Hematopoietic multipotent progenitor cell (in vitro differentiated cells): Measurements from ENCODE around the gene MAP2K3. TPM values are rescaled to one million over a fixed set of nuclear protein-coding genes. Genes with fewer than 3 reads are reported as not detected.
"Not testable (repeated sequence)": the region's sequence is repeated elsewhere in the genome, so short reads cannot be mapped to it uniquely, and the experiment has no call there.

ENCODE experiments used
- DNase-seq, 3 donors: peaks; one replicate each; pipeline ENCODE4 v3.0.0-alpha.2; 2011 to 2015; ENCODE audit warnings: low read depth in 2 of 3, low spot score in 2 of 3
- total RNA-seq: library from RNA; depleted of rRNA; stranded (reverse); fragments of >200 nt; gene quantifications from one replicate; pipeline ENCODE4 v1.2.3, GENCODE V29; 2012

Gene MAP2K3
- total RNA-seq, 1 donor, result 57.6 TPM

DNA sequence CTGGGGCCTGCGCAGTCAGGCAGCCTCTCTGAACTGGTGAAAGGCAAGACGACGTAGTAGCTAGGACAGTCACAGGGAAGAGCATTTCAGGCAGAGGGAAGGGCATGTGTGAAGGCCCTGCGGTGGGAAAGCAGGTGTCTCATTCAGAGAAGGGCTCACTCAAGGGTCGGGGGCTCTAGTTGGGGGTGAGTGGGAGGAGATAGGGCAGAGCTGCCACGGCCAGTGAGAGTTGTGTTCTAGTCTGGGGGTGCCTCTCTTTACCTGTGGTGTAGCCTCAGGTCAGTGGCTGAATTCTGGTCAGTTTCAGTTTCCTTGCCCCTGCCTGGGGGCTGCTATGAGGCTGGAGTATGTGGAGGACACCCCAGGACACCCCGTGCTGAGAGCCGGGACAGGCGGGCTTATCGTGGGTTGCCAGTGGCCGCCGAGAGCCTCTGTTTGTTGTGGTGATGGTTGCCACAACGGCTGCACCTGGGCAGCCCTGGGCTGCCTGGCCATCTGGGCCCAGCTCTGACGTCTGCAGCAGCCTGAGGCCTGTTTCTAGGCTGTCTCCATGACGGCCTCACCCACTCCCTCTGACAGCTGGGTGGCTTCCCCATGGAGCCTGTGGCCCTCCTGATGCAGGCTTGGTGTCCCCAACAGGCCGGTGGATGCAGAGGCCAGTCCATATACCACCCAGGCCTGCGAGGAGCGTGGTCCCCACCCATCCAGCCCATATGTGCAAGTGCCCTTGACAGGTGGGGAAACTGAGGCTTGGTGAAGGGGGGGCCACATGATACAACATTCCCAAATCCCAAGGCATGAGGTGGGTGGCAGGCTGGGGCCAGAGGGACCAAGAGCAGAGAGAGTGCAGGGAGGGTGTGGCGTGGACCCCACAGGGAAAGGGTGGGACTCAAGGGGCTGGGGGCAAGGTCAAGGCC lies 10.8 kb downstream of the MAP2K3 start:
- DNase-seq, result peak in 2 of 3 donors; percentile 48 to 75

DNA sequence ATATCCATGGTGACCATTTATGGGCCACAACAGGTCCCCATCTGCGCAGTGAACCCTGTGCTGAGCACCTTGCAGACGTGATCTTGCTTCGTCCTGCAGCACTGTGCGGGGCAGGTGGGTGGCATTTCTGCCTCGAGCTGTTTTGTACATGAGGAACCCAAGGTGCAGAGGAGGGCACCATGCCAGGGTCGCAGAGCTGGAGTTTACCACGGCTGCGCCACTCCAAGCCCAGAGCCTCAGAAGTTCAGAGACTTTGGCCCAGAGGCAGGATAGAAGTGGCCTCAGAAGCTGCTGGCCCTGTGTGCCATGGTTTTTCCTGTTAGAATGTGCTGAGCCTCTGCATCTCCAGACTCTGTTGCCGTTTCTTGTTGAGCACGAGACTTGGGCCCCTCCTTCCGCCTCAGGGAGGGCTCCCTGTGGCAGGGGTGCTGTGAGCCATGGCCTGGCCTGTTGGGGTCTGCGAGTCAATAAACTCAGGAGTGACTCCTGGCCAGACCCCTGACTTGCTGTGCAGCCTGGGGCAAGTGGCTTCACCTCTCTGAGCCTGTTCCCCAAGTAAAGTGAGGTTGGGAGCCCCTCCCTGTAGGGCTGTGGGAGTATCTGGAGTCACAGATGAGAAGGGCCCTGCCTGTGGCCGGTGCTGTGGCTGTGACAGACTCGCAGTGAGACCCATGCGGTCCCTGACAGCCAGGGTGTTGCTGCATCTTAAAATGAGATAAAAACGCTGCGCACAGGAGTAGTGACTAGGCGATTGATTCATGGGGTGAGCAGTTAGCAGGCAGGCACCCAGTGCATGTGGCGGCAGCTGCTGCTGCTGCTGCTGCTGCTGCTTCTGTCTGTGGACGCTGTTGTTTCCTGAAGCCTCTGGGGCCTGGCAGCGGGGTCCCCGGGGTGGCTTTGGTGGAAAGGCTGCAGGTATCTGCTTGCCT lies 11.8 kb downstream of the MAP2K3 start:
- peak in 1 of 3 donors; percentile 57 for DNase-seq

DNA sequence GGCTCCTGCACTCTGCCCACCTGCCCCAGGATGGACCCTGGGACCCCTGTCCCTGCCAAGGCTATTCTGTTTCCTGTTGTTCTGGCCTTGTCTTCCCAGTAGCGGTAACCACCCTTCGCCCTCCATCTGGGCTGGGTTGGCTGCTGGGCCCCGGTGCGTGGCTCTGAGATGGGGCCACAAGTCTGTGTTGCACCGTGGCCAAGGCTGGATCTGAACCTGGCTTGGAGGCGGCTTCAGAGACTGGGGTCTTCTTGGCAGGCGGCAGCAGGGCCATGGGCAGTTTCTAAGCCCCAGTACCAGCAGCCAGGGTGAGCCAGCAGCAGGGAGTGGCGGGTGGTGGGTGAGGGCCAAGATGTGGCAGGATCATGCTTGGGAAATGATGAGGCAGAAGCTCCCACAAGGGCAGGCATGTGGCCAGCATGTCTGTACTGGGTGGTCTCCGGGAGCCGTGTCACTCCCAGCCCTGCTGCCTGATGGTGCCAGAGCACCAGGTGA lies 12.6 kb downstream of the MAP2K3 start:
- DNase-seq, result no peak

DNA sequence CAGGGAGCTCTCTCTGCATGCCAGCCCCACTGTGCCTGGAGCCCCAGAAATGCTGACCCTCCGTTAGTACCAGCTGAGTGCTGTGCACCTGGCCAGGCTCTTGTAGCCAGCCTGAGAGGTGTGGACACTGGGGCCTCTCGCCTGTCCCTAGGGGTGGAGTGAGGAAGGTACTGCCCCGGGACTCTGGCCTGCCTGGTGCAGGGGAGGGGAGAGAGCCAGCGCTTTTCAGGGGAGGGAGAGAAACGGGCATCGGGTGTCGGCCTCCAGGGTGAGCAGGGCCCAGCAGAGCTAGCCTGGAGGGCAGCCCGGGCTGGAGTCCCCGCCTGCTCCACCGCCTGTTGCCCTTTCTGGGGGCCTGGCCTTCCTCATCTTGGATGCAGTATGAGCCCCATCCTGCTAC lies 13.1 kb downstream of the MAP2K3 start:
- DNase-seq, result no peak

DNA sequence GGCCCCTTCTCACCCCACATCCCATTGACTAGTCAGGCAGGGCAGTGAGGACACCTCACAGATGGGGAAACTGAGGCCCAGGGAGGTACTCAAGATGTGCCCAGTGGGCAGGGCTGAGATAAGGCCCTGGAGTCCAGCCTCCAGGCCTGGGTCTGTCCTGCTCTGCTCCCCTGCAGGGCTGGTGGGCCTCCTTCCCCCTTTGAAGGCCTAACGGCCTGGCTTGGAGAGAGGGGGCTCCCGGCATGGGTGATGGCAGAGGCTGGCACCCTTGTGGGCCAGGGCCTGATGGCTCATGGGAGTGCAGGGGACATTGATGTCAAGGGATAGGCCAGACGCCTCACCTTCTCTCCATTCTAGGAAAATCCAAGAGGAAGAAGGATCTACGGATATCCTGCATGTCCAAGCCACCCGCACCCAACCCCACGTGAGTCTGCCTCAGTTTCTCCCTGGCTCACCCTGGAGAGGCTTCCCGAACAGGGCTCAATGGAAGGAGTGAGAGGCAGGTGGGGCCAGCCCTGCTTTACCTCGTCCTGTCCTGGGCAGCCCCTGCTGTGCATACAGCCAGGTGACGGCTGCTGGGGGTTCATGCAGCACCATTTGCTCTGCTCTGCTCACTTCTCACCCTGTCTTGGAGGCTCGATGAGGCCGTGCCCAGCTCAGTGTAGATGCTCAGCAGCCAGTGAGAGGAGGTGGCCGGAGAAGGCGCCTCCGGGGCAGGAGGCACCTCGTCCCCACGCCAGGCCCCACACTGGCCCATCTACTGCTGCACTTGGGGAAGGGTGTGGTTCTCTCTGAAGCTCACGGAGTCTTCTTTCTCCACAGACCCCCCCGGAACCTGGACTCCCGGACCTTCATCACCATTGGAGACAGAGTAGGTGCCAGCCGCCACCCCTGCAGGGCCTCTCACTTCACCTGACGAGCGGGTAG lies 13.8 kb downstream of the MAP2K3 start:
- DNase-seq, result no peak

DNA sequence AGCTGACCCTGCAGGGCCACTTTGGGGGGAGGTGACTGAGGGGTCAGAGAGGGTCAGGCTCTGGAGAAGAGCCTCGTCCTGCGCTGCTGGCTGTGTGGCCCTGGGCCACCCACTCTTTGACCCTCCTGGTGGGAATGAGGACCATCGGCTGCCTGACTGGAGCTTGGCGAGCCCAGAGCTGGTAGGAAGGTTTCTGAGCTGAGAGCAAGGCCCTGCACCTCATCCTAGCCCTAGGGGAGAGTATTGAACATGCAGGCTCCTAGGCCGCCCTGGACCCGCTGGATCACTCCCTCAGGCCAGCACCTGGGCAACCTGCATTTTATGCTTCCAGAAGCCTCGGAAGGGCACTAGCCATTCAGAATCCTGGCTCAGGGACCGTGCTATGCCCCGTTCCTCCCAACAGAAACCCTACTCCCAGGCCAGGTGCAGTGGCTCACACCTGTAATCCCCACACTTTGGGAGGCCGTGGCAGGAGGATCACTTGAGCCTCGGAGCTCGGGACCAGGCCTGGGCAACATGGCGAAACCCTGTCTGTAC lies 14.5 kb downstream of the MAP2K3 start:
- DNase-seq, result no peak

DNA sequence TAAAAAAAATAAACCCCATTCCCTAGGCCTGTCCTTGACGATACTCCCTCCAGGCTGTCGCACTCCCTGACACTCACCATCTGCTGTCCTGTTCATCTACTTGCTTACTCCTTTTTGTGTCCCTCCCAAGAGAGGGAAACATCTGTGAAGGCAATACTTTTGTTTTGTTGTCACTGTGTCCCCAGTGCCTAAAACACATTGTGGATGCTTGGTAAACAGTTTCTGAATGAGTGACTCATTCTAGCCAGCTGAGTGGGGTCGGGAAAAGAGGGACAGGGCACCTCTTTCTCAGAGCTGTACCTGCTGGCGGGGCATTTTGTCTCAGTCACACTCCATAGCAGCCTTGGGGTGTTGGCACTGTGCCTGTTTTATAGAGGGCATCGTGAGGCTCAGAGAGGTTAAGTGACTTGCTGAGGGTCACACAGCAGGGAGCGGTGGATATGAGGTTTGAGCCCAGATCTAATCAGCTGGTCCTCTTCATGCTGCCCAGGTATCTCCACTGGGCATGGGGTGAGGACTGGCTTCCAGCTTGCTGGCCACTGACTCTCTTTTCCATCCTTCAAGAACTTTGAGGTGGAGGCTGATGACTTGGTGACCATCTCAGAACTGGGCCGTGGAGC lies 15.6 kb downstream of the MAP2K3 start:
- no peak for DNase-seq

DNA sequence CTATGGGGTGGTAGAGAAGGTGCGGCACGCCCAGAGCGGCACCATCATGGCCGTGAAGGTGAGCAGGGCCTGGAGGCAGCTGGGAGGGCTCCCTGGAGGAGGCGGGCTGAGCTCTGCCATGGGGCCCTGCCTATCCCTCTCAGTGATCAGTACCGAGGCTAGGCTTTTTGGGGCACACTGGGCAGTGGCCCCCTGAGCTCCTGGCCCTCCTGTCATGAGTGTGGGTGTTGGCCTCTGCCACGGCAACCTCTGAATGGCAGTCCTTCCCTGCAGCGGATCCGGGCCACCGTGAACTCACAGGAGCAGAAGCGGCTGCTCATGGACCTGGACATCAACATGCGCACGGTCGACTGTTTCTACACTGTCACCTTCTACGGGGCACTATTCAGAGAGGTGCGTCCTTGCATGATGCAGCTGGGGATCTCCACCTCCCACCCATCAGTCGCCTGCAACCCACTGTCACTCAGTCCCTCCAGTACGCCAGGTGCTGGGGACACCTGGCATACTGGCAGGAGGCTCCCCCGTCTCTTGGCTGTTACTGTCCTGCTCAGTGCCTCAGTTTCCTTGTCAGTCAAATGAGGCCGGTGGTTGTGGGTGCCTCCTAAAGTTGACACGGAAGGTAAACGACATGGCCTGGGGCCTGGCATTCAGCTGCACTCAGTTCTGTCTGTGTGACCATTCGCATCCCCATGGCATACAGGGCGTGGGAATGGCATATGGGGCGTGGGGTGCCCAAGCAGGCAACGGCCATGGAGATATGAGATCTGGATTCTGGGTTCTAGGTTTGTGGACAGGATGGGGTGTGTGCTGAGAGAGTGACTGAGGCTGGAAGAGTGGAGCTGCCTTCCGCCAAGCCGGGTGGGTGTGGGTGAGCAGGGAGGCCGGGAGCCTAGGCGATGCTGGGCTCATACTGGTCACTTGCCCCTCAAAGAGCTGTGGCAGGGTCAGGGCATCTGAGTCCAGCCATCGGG lies 16.4 kb downstream of the MAP2K3 start:
- DNase-seq, result no peak

DNA sequence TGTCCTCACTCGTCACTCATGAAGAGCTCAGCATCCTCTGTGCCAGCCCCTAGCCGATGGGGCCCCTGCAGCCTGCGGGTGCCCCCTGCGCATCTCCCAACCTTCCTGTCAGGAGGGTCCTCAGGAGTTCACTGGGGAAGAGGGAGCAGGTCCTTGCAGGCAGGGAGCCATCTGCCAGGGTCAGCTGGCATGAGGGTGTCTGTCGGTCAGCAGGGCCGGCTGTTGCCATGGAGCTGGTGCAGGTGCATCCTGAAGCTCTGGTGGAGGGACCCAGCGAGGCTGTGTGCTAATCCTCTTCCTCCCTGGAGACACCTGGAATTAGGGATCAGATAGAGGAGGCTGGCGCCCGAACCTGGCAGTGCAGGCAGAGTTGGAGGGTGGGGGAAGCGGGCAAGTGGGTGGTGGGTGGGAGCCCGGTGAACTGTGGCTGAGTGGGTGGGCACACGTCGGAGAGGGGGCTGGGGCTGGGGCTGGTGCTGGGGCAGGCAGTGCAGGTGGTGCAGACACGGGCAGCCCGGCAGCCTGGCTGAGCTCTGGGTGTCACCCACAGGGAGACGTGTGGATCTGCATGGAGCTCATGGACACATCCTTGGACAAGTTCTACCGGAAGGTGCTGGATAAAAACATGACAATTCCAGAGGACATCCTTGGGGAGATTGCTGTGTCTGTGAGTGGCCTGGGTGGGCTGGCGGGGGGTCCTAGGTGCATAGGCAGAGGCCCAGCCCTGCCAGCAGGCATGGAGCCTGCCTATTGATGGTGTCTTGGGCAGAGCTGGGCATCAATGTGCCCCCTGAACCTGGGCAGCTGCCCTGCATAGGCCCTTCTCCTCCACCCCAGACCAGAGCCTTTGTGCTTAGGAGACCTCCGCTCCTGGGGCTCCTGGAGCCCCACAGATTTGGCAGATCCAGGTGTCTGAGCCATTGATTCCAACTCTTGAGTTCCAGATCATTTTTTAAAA lies 17.4 kb downstream of the MAP2K3 start:
- DNase-seq, result no peak

DNA sequence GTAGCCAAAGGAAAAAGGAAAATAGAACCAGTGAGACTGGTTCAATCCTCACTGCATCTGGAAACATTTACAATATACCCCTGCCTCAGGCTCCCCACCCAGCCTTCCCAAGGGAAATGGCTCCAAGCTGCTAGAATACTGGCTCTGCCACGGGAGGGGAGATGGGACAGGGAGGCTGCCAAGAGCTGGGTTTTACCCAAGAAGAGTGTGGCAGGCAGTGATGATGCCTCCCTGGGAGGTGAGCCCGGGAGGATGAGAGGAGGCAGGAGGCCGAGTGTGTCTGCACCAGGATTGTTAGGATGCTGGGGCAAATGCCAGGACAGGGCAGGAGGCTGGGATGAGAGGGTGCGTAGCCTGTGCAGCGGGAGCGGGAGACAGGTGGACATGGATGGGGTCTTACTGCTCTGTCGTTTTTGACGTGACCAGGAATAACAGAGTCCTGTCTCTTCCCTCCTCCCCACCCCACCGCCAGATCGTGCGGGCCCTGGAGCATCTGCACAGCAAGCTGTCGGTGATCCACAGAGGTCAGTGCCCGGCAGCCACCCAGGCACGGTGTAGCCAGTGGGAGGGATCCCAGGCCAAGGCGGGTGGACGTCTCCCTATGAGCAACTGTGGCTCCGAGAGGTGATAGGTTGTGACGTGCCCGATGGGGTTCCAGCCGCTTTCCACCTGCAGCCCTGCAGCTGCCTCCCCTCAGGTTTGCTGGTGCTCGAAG lies 18.4 kb downstream of the MAP2K3 start:
- no peak for DNase-seq

DNA sequence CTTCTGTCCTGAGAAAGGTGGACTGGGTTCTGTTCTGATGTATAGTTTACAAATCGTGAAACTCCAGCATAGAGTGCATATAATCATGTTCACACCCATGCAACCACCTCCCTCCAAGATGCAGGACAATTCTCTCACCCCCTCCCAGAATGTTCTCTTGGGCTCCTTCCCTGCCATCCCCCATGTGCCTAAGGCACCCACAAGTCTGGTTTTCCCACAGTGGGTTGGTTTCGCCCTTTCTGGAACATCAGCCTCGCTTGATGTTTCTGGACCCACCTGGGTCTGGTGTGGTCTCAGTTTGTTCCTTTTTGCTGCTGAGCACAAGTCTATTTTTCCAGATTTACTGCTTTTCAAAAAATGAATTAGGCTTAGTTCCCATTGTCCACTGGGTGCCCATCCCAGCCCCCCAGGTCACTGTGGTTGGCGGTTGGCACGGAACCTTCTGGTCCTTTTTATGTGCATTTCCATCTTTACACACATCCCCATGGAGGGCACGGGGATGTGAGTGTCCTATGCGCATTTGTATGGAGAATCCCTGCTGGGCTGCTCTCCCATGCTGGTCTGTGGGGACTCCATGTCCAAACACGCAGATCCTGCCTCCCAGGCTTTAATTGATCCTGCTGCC lies 19.0 kb downstream of the MAP2K3 start:
- DNase-seq, result no peak

DNA sequence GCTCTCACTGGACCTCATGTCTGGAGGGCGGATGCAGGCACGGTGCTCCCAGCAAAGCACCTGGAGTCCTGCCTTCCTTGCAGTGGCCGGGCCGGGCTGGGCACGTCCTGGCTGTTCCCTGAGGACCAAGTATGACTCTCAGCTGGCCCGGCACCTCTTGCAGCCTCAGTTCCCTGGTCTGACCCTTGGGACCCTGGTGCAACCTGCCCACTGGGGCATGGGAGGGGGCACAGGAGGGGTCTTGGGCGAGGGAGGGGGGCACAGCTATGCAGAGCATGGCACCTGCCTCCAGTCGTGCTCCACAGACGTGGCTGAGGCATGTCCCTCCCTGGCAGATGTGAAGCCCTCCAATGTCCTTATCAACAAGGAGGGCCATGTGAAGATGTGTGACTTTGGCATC lies 19.6 kb downstream of the MAP2K3 start:
- no peak for DNase-seq

DNA sequence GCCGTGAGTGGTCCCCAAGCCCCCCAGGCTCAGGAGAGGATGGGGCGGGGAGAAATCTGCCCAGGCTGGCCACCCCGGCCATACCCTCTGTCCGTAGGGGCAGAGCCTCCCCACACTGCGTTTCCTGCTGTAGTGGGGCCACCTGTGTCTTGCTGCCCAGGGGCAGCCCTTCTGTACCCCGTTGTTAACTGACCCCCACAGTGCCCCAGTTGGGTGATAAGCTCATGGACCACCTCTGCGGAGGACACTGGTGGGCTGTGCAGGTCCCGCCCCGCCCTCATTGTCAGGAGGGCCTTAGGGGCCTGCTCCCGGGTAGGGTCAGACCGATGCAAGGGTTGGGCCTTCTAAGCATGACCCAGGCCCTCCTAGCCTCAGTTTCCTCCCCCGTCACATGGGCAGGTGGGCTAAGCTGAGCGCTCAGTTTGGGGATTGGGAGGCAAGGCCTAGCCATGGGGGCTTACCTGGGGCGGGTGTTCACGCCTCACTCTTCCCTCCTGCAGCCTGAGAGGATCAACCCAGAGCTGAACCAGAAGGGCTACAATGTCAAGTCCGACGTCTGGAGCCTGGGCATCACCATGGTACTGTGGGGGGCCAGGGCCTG lies 20.1 kb downstream of the MAP2K3 start:
- not testable (repeated sequence) for DNase-seq

DNA sequence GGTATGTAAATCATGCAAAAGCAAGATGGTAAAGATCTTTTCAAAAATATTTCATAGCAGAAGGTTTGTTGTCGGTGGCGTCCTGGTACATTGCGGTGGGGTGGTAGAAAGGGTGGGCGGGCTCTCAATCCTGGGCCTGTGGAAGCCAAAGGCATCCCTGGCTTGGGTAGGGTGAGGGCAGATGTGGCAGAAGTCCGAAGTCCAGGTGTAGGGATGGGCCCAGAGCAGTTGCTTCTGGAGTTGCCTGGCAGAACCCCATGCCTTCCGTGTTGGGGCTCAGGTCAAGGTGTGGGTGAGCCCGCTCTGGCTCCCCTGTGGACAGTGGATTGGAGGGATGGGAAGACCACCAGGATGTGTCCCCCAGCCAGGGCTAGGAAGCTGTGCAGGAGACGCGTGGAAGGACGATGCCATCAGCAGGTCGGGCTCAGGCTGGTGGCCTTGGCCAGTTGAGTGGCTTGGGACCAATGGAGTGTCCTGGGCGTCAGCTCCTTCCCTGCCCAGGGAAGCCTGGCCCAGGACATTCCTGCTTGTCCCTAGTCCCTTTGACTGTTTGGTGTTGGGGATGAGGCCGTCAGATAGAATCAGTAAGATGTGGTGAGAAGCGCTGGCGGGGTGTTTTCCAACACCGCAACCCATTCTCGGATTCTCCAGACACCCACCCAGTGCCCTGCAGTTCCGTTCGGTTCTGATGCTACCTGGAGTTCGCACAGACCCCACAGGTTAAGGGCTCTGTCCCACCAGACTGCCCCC lies 21.1 kb downstream of the MAP2K3 start:
- DNase-seq, result not testable (repeated sequence)
